Astrocyte (in vitro differentiated cells and primary cell): ENCODE results near the gene MPV17L.

ENCODE experiments used
- CTCF ChIP-seq: IDR thresholded peaks from 2 replicates; pipeline ENCODE4 v1.5.1; 2011; ENCODE audit warnings: low read depth, mild to moderate bottlenecking, inconsistent platforms, low read length, moderate library complexity; ENCODE audit not compliant: insufficient read depth
- EZH2 ChIP-seq: IDR thresholded peaks from 2 replicates; pipeline ENCODE4 v1.6.1; 2012; ENCODE audit warnings: mild to moderate bottlenecking, low read length, inconsistent platforms; ENCODE audit not compliant: insufficient read depth

GRCh38 chr16:15403392-15403995 lies 7.9 kb downstream of the MPV17L start:
- TF ChIP-seq CTCF (no peak), EZH2 (no peak)
